Loucy (cell line): Measurements from ENCODE around the gene LTF.

Source experiments
- H2AFZ ChIP-seq: fragments of 200-600 bp; sonication (generic); 2 replicates; pipeline ENCODE4 v1.6.0; 2016; ENCODE audit warnings: antibody characterized with exemption, mild to moderate bottlenecking, low read length, moderate library complexity
- H3F3A ChIP-seq: fragments of 200-600 bp; 2 replicates; pipeline ENCODE4 v1.6.0; 2016; ENCODE audit warnings: antibody characterized with exemption, low read depth, mild to moderate bottlenecking
- H3K27me3 ChIP-seq: fragments of 200-600 bp; sonication (generic); 2 replicates; pipeline ENCODE4 v1.6.1; 2014; ENCODE audit warnings: low read length, mild to moderate bottlenecking; ENCODE audit not compliant: insufficient read depth, poor library complexity, severe bottlenecking
- H3K36me3 ChIP-seq: fragments of 200-600 bp; sonication (generic); 2 replicates; pipeline ENCODE4 v1.6.1; 2016; ENCODE audit warnings: low read length; ENCODE audit not compliant: insufficient read depth
- H3K4me1 ChIP-seq: fragments of 200-600 bp; sonication (generic); 2 replicates; pipeline ENCODE4 v1.5.1; 2014; ENCODE audit warnings: low read length, mild to moderate bottlenecking; ENCODE audit not compliant: insufficient read depth, poor library complexity, severe bottlenecking
- H3K4me2 ChIP-seq: fragments of 200-600 bp; sonication (generic); 2 replicates; pipeline ENCODE4 v1.6.0; 2014; ENCODE audit warnings: antibody characterized with exemption, low read length, low read depth, mild to moderate bottlenecking; ENCODE audit not compliant: poor library complexity, severe bottlenecking
- H3K4me3 ChIP-seq: fragments of 200-600 bp; sonication (generic); 2 replicates; pipeline ENCODE4 v1.5.1; 2014; ENCODE audit warnings: low read length, mild to moderate bottlenecking, mixed read lengths; ENCODE audit not compliant: poor library complexity, severe bottlenecking
- H3K79me2 ChIP-seq: fragments of 200-600 bp; sonication (generic); 2 replicates; pipeline ENCODE4 v1.6.1; 2014; ENCODE audit warnings: low read length; ENCODE audit not compliant: insufficient read depth
- H3K9ac ChIP-seq: fragments of 200-600 bp; sonication (generic); 2 replicates; pipeline ENCODE4 v1.6.0; 2014; ENCODE audit warnings: mild to moderate bottlenecking, low read depth, low read length, moderate library complexity; ENCODE audit not compliant: poor library complexity, severe bottlenecking
- H3K9me2 ChIP-seq: fragments of 200-600 bp; sonication (generic); replicated peaks from 2 replicates; pipeline ENCODE4 v1.6.1; 2016; ENCODE audit warnings: low read depth, low read length, mixed read lengths
- H3K9me3 ChIP-seq: fragments of 200-600 bp; sonication (generic); 2 replicates; pipeline ENCODE4 v1.6.1; 2014; ENCODE audit warnings: mild to moderate bottlenecking, antibody characterized with exemption, low read length, low read depth; ENCODE audit not compliant: insufficient read depth
- H4K20me1 ChIP-seq: fragments of 200-600 bp; sonication (generic); 2 replicates; pipeline ENCODE4 v1.6.0; 2014; ENCODE audit warnings: antibody characterized with exemption, low read length, mild to moderate bottlenecking; ENCODE audit not compliant: insufficient read depth, poor library complexity, severe bottlenecking
- CTCF ChIP-seq: fragments of 200-600 bp; sonication (generic); conservative IDR thresholded peaks from 2 replicates; pipeline ENCODE4 v1.5.1; 2014; ENCODE audit warnings: mild to moderate bottlenecking, antibody characterized with exemption, low read length
- EZH2phosphoT487 ChIP-seq: fragments of 200-600 bp; IDR thresholded peaks from 2 replicates; pipeline ENCODE4 v1.6.1; 2018; ENCODE audit warnings: antibody characterized with exemption, mild to moderate bottlenecking, moderate library complexity, borderline replicate concordance

LTF gene

GRCh38 chr3:46401579-46401978 lies 63.1 kb downstream of the LTF start:
- H3K4me3 ChIP-seq: no peak overlapping the region
- H3K4me1 ChIP-seq: no peaks in the 10 kb centered on the region
- no peak overlapping the region for H2AFZ ChIP-seq
- H3K79me2 ChIP-seq: no peaks in the 10 kb centered on the region
- H3K4me2 ChIP-seq: no peak overlapping the region
- no peaks in the 10 kb centered on the region for H3K36me3 ChIP-seq
- no peaks in the 10 kb centered on the region for H3K9me2 ChIP-seq
- no peak overlapping the region for H3K9ac ChIP-seq
- no peaks in the 10 kb centered on the region for H3F3A ChIP-seq
- no peaks in the 10 kb centered on the region for H3K27me3 ChIP-seq
- H4K20me1 ChIP-seq: no peaks in the 10 kb centered on the region
- TF ChIP-seq EZH2phosphoT487: no peak
- no peak for TF ChIP-seq CTCF
- no peaks in the 10 kb centered on the region for H3K9me3 ChIP-seq

DNA sequence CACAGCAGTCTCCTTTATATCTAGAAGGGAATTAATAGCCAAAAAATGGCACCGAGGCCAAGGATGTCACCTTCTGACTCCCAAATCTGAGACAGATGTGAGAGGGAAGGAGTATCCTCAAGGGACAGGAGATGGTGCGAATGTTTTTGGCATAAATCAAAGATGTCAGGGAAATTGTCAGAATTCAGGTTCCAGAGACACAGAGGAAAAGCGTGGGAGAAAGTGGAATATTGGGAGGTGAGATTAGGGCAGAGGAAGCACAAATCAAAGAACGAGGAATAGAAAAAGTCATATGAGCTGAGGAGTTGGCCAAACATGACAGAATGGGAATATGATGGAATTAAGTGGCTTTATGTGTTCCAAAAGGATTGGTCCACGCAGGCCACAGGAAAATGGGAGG lies 63.9 kb downstream of the LTF start:
- no peaks in the 10 kb centered on the region for H4K20me1 ChIP-seq
- no peaks in the 10 kb centered on the region for H3F3A ChIP-seq
- H3K36me3 ChIP-seq: no peaks in the 10 kb centered on the region
- no peaks in the 10 kb centered on the region for H3K27me3 ChIP-seq
- H2AFZ ChIP-seq: no peak overlapping the region
- no peak overlapping the region for H3K4me3 ChIP-seq
- no peaks in the 10 kb centered on the region for H3K4me1 ChIP-seq
- H3K79me2 ChIP-seq: no peaks in the 10 kb centered on the region
- TF ChIP-seq CTCF (no peak), EZH2phosphoT487 (no peak)
- H3K9ac ChIP-seq: no peak overlapping the region
- no peak overlapping the region for H3K4me2 ChIP-seq
- no peaks in the 10 kb centered on the region for H3K9me2 ChIP-seq
- H3K9me3 ChIP-seq: no peaks in the 10 kb centered on the region

- Histone ChIP-seq H3K9me2 (no peaks in the 10 kb centered on the region), H3K4me1 (no peaks in the 10 kb centered on the region), H3K27me3 (no peaks in the 10 kb centered on the region)
These were observed 64.5 kb downstream of the LTF start for GRCh38 chr3:46400000-46400734.

More at GRCh38 chr3:46400000-46400734, 64.5 kb downstream of the LTF start:
- Histone ChIP-seq H2AFZ (no peak overlapping the region), H4K20me1 (no peaks in the 10 kb centered on the region), H3K79me2 (no peaks in the 10 kb centered on the region), H3K4me2 (no peak overlapping the region), H3F3A (no peaks in the 10 kb centered on the region), H3K4me3 (no peak overlapping the region), H3K9ac (no peak overlapping the region), H3K36me3 (no peaks in the 10 kb centered on the region), H3K9me3 (no peaks in the 10 kb centered on the region)
- TF ChIP-seq CTCF: no peak
- TF ChIP-seq EZH2phosphoT487: no peak
